Central memory CD8-positive, alpha-beta T cell (primary cell): Measurements from ENCODE around the gene WDR72.

ENCODE experiments used
- ATAC-seq: fragments of 150-1000 bp; cut with Tn5 transposase; replicated peaks from 2 replicates; pipeline ENCODE4 v1.10.0; 2022; ENCODE audit warnings: mild to moderate bottlenecking, moderate FRiP score, moderate number of reproducible peaks; ENCODE audit not compliant: poor library complexity, severe bottlenecking; ENCODE audit errors: extremely low read depth
- DNase-seq, 2 donors: peaks; one replicate each; pipeline ENCODE4 v3.0.0; 2021; ENCODE audit warnings: low spot score in 2 of 2
- H3K27ac Mint-ChIP-seq: one replicate; pipeline ENCODE4 v1.8.0; 2022; ENCODE audit warnings: low read depth, mild to moderate bottlenecking, moderate library complexity, mixed read lengths
- H3K27me3 Mint-ChIP-seq: one replicate; pipeline ENCODE4 v1.8.0; 2022; ENCODE audit warnings: mixed read lengths
- H3K36me3 Mint-ChIP-seq: one replicate; pipeline ENCODE4 v1.8.0; 2022; ENCODE audit warnings: mild to moderate bottlenecking, moderate library complexity, mixed read lengths; ENCODE audit not compliant: insufficient read depth
- H3K4me1 Mint-ChIP-seq: one replicate; pipeline ENCODE4 v1.8.0; 2022; ENCODE audit warnings: mixed read lengths
- H3K4me3 Mint-ChIP-seq: one replicate; pipeline ENCODE4 v1.8.0; 2022; ENCODE audit warnings: mild to moderate bottlenecking, moderate library complexity, mixed read lengths
- H3K9me3 Mint-ChIP-seq: one replicate; pipeline ENCODE4 v1.8.0; 2022; ENCODE audit warnings: mixed read lengths

The WDR72 gene

DNA sequence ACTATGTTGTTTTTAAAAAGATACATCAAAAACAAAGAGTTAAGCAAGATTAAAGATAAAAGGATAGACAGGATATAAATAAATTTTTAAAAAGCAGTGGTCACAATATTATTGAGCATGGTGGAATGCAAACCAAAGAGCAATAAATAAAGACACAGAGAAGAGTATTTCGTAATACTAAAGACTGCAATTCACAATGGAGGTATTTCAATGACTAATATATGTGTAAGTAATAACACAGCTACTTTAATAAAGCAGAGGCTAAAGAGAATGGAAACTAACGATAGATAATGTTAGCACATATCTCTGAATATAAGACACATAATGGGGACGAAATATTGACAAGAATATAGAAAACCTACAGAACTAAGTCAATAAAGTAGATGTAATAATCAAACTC lies 219.6 kb downstream of the WDR72 start:
- no peak overlapping the region for H3K4me3 Mint-ChIP-seq
- H3K27ac Mint-ChIP-seq: no peak overlapping the region
- ATAC-seq (no peak), DNase-seq (no peak)
- no peaks in the 10 kb centered on the region for H3K4me1 Mint-ChIP-seq
- peaks cover 12% of the 10 kb centered on the region for H3K9me3 Mint-ChIP-seq
- no peaks in the 10 kb centered on the region for H3K36me3 Mint-ChIP-seq
- H3K27me3 Mint-ChIP-seq: no peaks in the 10 kb centered on the region

DNA sequence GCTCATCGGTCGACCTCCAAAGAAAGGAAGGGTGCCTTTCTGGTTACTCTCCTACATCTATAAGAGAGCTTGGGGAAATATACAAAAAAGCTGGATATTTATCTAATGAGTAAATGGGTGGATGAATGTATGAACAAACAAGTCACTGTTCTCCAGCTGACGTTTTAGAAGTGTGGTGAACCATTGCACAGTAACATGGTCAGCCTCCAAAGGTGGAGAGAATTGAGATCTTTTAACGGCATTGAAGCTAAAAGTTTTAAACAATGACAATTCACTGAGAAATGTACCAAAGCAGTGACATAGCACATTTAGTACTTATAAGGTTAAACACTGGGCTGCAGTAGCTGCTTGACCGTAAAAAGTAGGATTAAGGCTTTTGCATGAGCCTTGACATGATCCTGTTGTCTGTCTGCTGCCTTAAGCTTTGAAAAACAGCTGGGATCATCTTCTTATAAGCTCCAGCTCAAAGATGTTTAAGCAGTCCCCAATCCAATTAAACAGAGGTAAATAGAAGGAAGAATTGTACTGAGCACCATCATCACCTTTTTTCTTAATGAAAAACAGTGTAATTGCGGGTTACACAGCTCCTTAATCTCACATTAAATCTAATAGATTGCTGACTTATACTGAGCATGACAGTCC lies 222.9 kb downstream of the WDR72 start:
- H3K9me3 Mint-ChIP-seq: peaks cover 12% of the 10 kb centered on the region
- no peaks in the 10 kb centered on the region for H3K4me1 Mint-ChIP-seq
- H3K4me3 Mint-ChIP-seq: no peak overlapping the region
- no peak for ATAC-seq
- H3K36me3 Mint-ChIP-seq: no peaks in the 10 kb centered on the region
- H3K27me3 Mint-ChIP-seq: no peaks in the 10 kb centered on the region
- no peak for DNase-seq
- no peak overlapping the region for H3K27ac Mint-ChIP-seq

DNA sequence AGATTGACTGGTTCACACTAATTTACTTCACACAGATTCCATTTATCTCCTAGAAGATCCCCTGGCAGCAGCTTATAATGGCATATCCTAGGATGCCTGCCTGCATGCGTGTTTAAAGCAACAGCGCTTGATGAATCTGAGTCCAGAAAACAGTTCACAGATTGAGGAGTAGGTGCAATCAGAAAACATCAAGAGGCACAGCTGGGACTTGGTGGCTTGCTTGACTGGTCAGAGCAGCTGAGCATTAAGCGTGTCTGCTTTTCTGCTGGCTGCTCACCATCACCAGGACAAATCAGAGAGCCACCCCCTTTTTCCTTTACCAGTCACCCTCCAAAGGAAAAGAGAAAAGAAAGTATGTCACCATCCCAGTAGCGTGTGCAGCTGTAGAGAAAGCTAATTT lies 223.6 kb downstream of the WDR72 start:
- ATAC-seq: no peak
- Mint-ChIP-seq H3K4me3 (no peak overlapping the region), H3K36me3 (no peaks in the 10 kb centered on the region), H3K9me3 (peaks cover 12% of the 10 kb centered on the region), H3K4me1 (no peaks in the 10 kb centered on the region), H3K27ac (no peak overlapping the region), H3K27me3 (no peaks in the 10 kb centered on the region)
- no peak for DNase-seq

DNA sequence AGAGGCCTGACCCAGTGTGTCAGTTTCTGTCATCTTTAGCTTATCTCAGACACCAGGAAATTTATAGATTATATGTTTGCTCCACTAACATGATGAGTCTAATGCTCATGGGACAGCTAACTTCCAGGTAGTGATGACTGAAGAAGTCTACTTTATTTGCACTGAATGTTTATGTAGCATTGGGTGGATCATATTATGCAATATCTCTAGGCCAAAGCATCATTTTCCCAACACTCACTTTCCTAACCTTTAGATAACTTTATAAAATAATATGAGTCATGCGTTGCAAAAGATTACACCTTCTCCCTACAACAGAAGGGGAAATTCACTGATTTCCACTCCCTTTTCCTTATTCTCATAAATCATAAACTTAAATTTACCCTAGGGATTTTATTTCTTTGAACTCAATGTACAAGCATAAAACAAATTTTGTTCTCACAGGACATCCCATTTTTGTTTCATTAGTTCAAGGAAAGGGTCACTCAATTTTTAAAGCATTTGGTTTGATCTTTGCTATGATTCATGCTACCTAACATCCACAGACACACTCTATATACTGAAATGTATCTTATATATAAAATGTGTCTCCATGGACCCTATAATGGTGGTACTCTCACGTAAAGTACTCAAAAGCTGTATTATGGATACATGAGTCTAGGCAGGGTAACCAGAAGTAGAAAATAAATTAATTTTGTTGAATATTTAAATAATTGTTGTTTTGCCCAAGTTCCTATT lies 225.2 kb downstream of the WDR72 start:
- no peak overlapping the region for H3K4me3 Mint-ChIP-seq
- no peaks in the 10 kb centered on the region for H3K36me3 Mint-ChIP-seq
- H3K27ac Mint-ChIP-seq: no peak overlapping the region
- H3K4me1 Mint-ChIP-seq: no peaks in the 10 kb centered on the region
- peaks cover 2% of the 10 kb centered on the region for H3K9me3 Mint-ChIP-seq
- no peak for ATAC-seq
- H3K27me3 Mint-ChIP-seq: no peaks in the 10 kb centered on the region
- DNase-seq: no peak

DNA sequence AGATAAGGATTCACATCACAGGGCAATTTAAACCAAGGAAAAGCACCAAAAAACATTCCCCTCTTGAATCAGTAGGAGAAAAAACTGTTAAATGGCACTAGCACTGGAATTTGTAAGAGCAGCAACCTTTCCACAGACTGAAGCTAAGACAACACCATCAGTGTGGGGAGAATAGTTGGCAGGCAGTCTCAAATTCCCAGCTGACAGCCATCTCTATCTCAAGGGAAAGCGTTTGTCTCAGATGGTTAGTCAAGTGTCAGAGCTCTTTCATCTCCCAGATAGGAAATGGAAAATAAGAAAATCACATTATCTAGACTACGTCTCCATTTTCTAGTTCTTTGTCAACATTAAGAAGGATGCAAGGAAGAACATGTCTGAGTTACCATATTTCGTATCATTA lies 228.7 kb downstream of the WDR72 start:
- Mint-ChIP-seq H3K27ac (no peak overlapping the region), H3K36me3 (no peaks in the 10 kb centered on the region), H3K4me3 (no peak overlapping the region), H3K9me3 (no peaks in the 10 kb centered on the region), H3K4me1 (no peaks in the 10 kb centered on the region), H3K27me3 (no peaks in the 10 kb centered on the region)
- ATAC-seq: no peak
- DNase-seq: no peak

DNA sequence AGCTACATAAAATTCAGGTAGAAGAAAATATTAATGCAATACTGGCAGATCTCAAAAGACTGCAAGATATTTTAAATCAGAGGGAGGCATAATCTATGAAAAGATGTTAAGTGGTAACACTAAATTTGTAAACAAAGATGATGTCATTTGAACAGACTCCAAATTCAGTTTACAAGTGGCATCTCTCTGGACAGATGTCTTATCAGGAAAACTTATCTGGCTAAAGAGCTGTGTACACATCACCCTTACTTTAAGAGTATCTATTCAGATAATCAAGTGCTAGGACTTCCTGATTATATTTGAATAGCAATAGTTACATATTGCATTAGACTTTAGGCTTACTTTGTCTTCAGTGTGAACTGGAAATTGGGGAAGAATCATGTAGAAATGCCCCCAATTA lies 231.5 kb downstream of the WDR72 start:
- Mint-ChIP-seq H3K4me3 (no peak overlapping the region), H3K27me3 (no peaks in the 10 kb centered on the region), H3K9me3 (no peaks in the 10 kb centered on the region), H3K36me3 (no peaks in the 10 kb centered on the region), H3K27ac (no peak overlapping the region), H3K4me1 (no peaks in the 10 kb centered on the region)
- ATAC-seq: no peak
- DNase-seq: no peak

DNA sequence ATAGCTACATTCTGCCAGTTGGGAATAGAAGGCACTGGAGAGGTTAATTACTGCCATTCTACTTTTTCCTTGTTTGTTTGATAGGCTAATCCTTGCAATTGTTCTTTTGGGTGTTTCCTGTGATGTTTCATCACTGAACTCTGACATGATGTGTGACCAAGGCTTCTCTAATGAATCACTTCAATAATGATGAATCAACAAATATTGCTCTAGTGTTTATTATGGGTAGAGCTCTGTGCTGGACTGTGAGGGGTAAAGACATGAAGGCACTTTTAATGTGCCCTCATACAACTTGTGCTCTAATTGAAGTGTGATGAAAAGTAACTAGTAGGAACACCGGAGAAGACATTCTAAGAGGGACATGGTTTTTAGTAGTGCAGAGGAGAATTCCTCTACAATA lies 233.6 kb downstream of the WDR72 start:
- Mint-ChIP-seq H3K4me1 (no peaks in the 10 kb centered on the region), H3K9me3 (no peaks in the 10 kb centered on the region), H3K27ac (no peak overlapping the region), H3K36me3 (no peaks in the 10 kb centered on the region), H3K4me3 (no peak overlapping the region), H3K27me3 (no peaks in the 10 kb centered on the region)
- ATAC-seq (no peak), DNase-seq (no peak)

DNA sequence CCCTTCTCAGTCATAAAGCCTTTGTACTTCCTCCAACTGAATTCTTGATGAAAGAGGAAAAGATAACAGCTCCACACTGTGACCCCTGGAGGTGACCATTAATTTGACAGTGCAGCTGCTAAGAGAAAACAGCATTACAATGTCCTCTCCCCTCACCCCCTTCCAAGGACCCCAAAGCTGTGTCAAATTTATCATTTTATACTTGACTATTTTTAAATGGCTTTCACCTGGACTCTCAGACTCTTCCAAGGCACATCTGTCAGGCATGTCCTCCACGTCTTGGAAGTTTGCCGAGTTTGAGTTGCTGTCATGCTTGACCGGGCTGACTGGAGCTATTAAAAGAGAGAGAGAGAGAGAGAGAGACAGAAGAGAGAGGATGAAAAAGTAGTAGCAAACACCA lies 236.5 kb downstream of the WDR72 start:
- Mint-ChIP-seq H3K27ac (no peak overlapping the region), H3K4me3 (no peak overlapping the region), H3K36me3 (no peaks in the 10 kb centered on the region), H3K4me1 (no peaks in the 10 kb centered on the region), H3K9me3 (no peaks in the 10 kb centered on the region), H3K27me3 (no peaks in the 10 kb centered on the region)
- ATAC-seq: no peak
- no peak for DNase-seq

DNA sequence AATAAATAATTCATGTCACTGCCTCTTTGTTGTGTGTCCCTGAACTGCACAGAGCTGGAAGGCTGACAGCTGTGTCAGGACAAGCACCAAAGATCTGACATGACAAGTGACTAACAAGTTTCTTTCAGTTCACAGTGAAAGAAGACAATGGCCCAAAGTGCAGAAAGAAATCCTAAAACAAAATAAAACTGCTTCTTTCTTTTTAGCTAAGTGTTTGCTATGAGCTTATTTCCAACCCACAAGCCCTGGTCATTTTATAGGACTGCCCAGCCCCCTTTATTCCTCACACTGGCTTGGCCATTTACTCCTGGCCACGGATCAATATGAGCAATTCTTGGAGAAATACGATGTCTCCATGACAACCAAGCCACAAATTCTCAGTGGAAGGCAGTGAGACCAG lies 238.5 kb downstream of the WDR72 start:
- no peak for ATAC-seq
- H3K9me3 Mint-ChIP-seq: no peaks in the 10 kb centered on the region
- no peak overlapping the region for H3K27ac Mint-ChIP-seq
- H3K36me3 Mint-ChIP-seq: no peaks in the 10 kb centered on the region
- H3K4me3 Mint-ChIP-seq: no peak overlapping the region
- no peak for DNase-seq
- H3K4me1 Mint-ChIP-seq: no peaks in the 10 kb centered on the region
- H3K27me3 Mint-ChIP-seq: no peaks in the 10 kb centered on the region

DNA sequence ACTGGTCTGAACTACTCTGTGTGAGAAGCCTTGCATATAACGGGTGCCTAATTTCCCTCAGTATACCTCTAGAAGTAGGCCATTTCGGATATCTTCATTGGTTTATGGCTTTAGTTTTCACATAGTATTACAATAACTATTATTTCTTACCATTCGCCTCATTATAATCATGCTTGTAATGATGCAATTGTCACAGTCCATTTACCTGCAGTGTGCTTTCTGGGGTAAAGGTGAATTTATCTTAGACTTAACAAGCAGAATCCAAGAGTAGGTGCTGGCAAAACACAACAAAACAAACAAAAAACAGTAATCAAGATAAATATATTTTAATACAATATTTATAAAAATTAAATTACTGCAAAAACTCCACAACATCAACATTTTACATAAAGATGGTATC lies 246.0 kb downstream of the WDR72 start:
- peaks cover 2% of the 10 kb centered on the region for H3K9me3 Mint-ChIP-seq
- DNase-seq (no peak), ATAC-seq (no peak)
- no peak overlapping the region for H3K27ac Mint-ChIP-seq
- no peaks in the 10 kb centered on the region for H3K4me1 Mint-ChIP-seq
- H3K4me3 Mint-ChIP-seq: no peak overlapping the region
- H3K36me3 Mint-ChIP-seq: no peaks in the 10 kb centered on the region
- H3K27me3 Mint-ChIP-seq: no peaks in the 10 kb centered on the region

DNA sequence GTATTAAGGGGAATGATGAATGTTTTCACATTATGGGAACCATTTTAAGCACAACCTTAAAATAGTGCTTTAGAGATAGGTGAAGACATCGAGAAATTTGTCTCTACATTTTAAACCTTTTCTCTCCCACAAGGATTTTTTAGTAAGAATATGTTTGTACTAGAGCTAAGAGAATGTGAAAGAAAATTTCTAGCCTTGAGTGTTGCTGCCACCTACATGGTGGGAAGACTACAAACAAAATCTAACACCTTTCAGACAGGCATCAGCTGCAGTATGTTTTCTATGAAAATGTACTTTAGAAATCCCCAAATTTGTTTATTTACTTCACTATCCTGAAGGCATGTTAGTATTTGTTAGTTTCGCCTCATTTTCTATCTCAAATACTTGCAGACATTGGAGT lies 247.4 kb downstream of the WDR72 start:
- no peaks in the 10 kb centered on the region for H3K4me1 Mint-ChIP-seq
- peaks cover 3% of the 10 kb centered on the region for H3K9me3 Mint-ChIP-seq
- no peak for ATAC-seq
- no peak for DNase-seq
- no peak overlapping the region for H3K4me3 Mint-ChIP-seq
- H3K27ac Mint-ChIP-seq: no peak overlapping the region
- no peaks in the 10 kb centered on the region for H3K36me3 Mint-ChIP-seq
- no peaks in the 10 kb centered on the region for H3K27me3 Mint-ChIP-seq

DNA sequence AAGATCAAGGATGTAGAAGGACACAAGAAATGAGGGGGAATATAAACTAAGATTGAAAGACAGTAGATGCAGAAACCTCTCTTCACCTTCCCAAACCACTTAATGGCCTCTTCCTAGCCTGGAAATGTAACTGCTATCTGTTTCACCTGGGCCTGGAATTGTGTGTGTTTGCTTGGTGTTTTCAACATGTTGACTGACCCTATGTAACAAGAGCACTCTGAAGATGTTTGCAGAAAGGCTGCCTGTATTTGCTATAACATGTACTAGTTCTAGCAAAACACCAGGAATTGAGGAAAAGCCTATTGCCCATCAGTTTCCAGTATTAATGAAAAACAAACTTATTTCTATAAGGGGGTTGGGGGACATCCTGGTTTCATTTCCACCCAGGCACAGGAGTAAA lies 248.3 kb downstream of the WDR72 start:
- Mint-ChIP-seq H3K27me3 (no peaks in the 10 kb centered on the region), H3K4me3 (no peak overlapping the region), H3K9me3 (peaks cover 3% of the 10 kb centered on the region), H3K4me1 (no peaks in the 10 kb centered on the region), H3K27ac (no peak overlapping the region), H3K36me3 (no peaks in the 10 kb centered on the region)
- ATAC-seq (no peak), DNase-seq (no peak)

DNA sequence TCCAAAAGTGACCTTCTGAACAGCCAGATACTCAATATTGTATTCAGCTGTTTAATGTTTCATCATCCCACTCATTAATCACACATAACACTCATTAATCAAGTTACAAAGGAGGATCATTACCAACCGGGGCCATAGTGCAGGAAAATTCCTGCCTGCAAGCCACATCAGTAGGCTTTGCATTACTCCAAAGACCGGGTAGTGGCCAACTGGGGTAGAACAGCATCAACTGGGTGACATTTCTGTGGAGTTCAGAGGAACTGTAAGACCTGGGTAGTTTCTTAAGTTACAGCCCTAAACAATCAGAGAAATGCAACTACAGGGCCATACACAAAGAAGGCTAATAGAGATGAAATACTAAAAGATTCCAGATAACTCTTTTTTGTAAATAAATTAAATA lies 253.1 kb downstream of the WDR72 start:
- Mint-ChIP-seq H3K36me3 (peaks cover 2% of the 10 kb centered on the region), H3K4me3 (no peak overlapping the region), H3K4me1 (no peaks in the 10 kb centered on the region), H3K9me3 (peaks cover 8% of the 10 kb centered on the region), H3K27me3 (no peaks in the 10 kb centered on the region), H3K27ac (no peak overlapping the region)
- no peak for ATAC-seq
- DNase-seq: no peak
